HUES64 (cell line): ENCODE data around the gene CNPPD1.

Experiments used
- H3K27ac ChIP-seq: 2 replicates; pipeline ENCODE4 v1.7.0; 2013; ENCODE audit warnings: low read depth, low read length, inconsistent platforms
- H3K27me3 ChIP-seq: 2 replicates; pipeline ENCODE4 v1.6.1; 2013; ENCODE audit warnings: mild to moderate bottlenecking, low read length; ENCODE audit not compliant: insufficient read depth
- H3K36me3 ChIP-seq: 2 replicates; pipeline ENCODE4 v1.6.1; 2013; ENCODE audit warnings: mild to moderate bottlenecking, low read length; ENCODE audit not compliant: insufficient read depth
- H3K4me1 ChIP-seq: 2 replicates; pipeline ENCODE4 v1.6.1; 2013; ENCODE audit warnings: mild to moderate bottlenecking, low read length, moderate library complexity; ENCODE audit not compliant: insufficient read depth
- H3K4me3 ChIP-seq: 2 replicates; pipeline ENCODE4 v1.5.1; 2013; ENCODE audit warnings: mild to moderate bottlenecking, low read length, moderate library complexity
- H3K9ac ChIP-seq: 2 replicates; pipeline ENCODE4 v1.6.1; 2013; ENCODE audit warnings: mild to moderate bottlenecking, low read depth, low read length
- H3K9me3 ChIP-seq: 2 replicates; pipeline ENCODE4 v1.6.1; 2013; ENCODE audit warnings: low read depth, low read length; ENCODE audit not compliant: insufficient read depth
- WGBS: fragments of 150-250, 120-280 bp; methylation state at CpG from one replicate; pipeline ENCODE4 v1.1.7; 2013; ENCODE audit warnings: missing lambda C conversion rate; 5-methylcytosine and 5-hydroxymethylcytosine counted together

The CNPPD1 gene

GRCh38 chr2:219125225-219125885, 51.4 kb downstream of the CNPPD1 start:
- Histone ChIP-seq H3K36me3 (no peaks in the 10 kb centered on the region), H3K4me3 (no peak overlapping the region), H3K9ac (no peak overlapping the region), H3K4me1 (no peaks in the 10 kb centered on the region; the same call in 1 of the 2 replicates), H3K9me3 (no peaks in the 10 kb centered on the region), H3K27me3 (no peaks in the 10 kb centered on the region), H3K27ac (no peak overlapping the region)
- 83% methylated on average over 10 of the region's 10 CpGs for WGBS

- 91% methylated on average over 4 of the region's 4 CpGs for WGBS
- H3K9ac ChIP-seq = no peak overlapping the region
- no peaks in the 10 kb centered on the region for H3K36me3 ChIP-seq
- no peak overlapping the region for H3K27ac ChIP-seq
- no peaks in the 10 kb centered on the region for H3K9me3 ChIP-seq
- H3K4me1 ChIP-seq = no peaks in the 10 kb centered on the region; the same call in 1 of the 2 replicates
- H3K4me3 ChIP-seq = no peak overlapping the region
- no peaks in the 10 kb centered on the region for H3K27me3 ChIP-seq
Measured at GRCh38 chr2:219124381-219125110, 52.2 kb downstream of the CNPPD1 start.

- Histone ChIP-seq H3K27ac (no peak overlapping the region), H3K9ac (no peak overlapping the region), H3K4me1 (peaks cover 2% of the 10 kb centered on the region), H3K27me3 (no peaks in the 10 kb centered on the region), H3K4me3 (no peak overlapping the region), H3K9me3 (no peaks in the 10 kb centered on the region), H3K36me3 (no peaks in the 10 kb centered on the region)
- 95% methylated on average over 7 of the region's 8 CpGs for WGBS
Measured at GRCh38 chr2:219123356-219124135, 53.2 kb downstream of the CNPPD1 start.

- 93% methylated on average over 5 of the region's 5 CpGs for WGBS
- Histone ChIP-seq H3K4me3 (no peak overlapping the region), H3K4me1 (peaks cover 3% of the 10 kb centered on the region), H3K27me3 (no peaks in the 10 kb centered on the region), H3K9me3 (no peaks in the 10 kb centered on the region), H3K9ac (no peak overlapping the region), H3K27ac (no peak overlapping the region), H3K36me3 (no peaks in the 10 kb centered on the region)
Measured at GRCh38 chr2:219122202-219122980, 54.3 kb downstream of the CNPPD1 start.
